Stomach (tissue), 9 donors: ENCODE data around the gene SYT2. TPM values are rescaled to one million over a fixed set of nuclear protein-coding genes. Genes with fewer than 3 reads are reported as not detected.

Experiments
- DNase-seq, 2 donors: peaks; one replicate each; pipeline versions ENCODE4 v3.0.0 to v3.0.0-alpha.2; 2013 to 2019
- H3K27ac ChIP-seq, 5 donors: fragments of 200-600 bp in 4 of 5; sonication (generic) in 4 of 5; one replicate each; pipeline ENCODE4 v1.5.1; 2013 to 2019; ENCODE audit warnings: mild to moderate bottlenecking in 1 of 5, moderate library complexity in 1 of 5
- H3K27me3 ChIP-seq, 3 donors: fragments of 200-600 bp; sonication (generic); one replicate each; pipeline ENCODE4 v1.5.1; 2017 to 2019; ENCODE audit warnings: mixed run types in 1 of 3
- H3K36me3 ChIP-seq, 4 donors: fragments of 200-600 bp; sonication (generic); 1 replicate in 3 of 4; 2 replicates in 1 of 4; pipeline ENCODE4 v1.5.1; 2016 to 2019
- H3K4me1 ChIP-seq, 4 donors: fragments of 200-600 bp; sonication (generic); one replicate each; pipeline ENCODE4 v1.5.1; 2016 to 2019
- H3K4me3 ChIP-seq, 4 donors: fragments of 200-600 bp; sonication (generic) in 3 of 4; one replicate each; pipeline ENCODE4 v1.5.1; 2016 to 2019; ENCODE audit warnings: mild to moderate bottlenecking in 1 of 4
- H3K9me3 ChIP-seq, 4 donors: fragments of 200-600 bp; sonication (generic); one replicate each; pipeline ENCODE4 v1.5.1; 2016 to 2019
- CTCF ChIP-seq, 7 experiments: fragments of 450-650 bp in 4 of 7; fragments of 200-600 bp in 3 of 7; sonication (generic) in 3 of 7; IDR thresholded peaks; one replicate each; pipeline ENCODE4 v1.5.1; 2016 to 2019; ENCODE audit warnings: antibody characterized with exemption in 7 of 7, control low read depth in 2 of 7, mild to moderate bottlenecking in 1 of 7
- EP300 ChIP-seq: sonication (generic); formaldehyde crosslinking; IDR thresholded peaks from one replicate; pipeline ENCODE4 v1.6.1; 2017; ENCODE audit warnings: antibody characterized with exemption
- POLR2A ChIP-seq, 4 donors: fragments of 450-650 bp; IDR thresholded peaks; one replicate each; pipeline ENCODE4 v1.6.1; 2016; ENCODE audit warnings: antibody characterized with exemption in 4 of 4, control low read depth in 2 of 4, mild to moderate bottlenecking in 1 of 4, moderate library complexity in 1 of 4
- POLR2AphosphoS5 ChIP-seq, 3 donors: sonication (generic); formaldehyde crosslinking; IDR thresholded peaks; one replicate each; pipeline ENCODE4 v1.6.1; 2016; ENCODE audit warnings: antibody characterized with exemption in 3 of 3
- WGBS, 5 donors: extraction: QIAGEN DNeasy Blood & Tissue Kit in 3 of 5; methylation state at CpG; one replicate each; pipeline versions ENCODE4 v1.1.5 to v1.1.7; 2013 to 2018; 5-methylcytosine and 5-hydroxymethylcytosine counted together
- intact Hi-C: fragments of 100-400 bp; cut with DNase I; formaldehyde crosslinking; loops from one replicate; pipeline ENCODE4 v1.15.1; 2023; ENCODE audit warnings: low total_unique reads
- polyA plus RNA-seq, 3 donors: library from polyadenylated mRNA; stranded (reverse); fragments of 200-250 nt; gene quantifications; one replicate each; pipeline ENCODE4 v1.2.3, GENCODE V29; 2013
- total RNA-seq, 5 donors: library from RNA; depleted of rRNA; stranded (reverse); fragments of >200 nt; gene quantifications; one replicate each; pipeline versions ENCODE4 v1.1.0 to v1.2.3, GENCODE V29; 2014 to 2016
- donor health status: healthy with polysubstance abuse.
- donor health status: Bipolar disorder and iron deficiency.
- donor health status: healthy.

The SYT2 gene
- total and polyA plus RNA-seq, 8 donors = 0.18 to 0.29 TPM; not detected in 6

GRCh38 chr1:202591515-202591914 lies 118.7 kb downstream of the SYT2 start:
- intact Hi-C loops = no loop called here
- DNase-seq = no peak
- Histone ChIP-seq H3K27ac (peak overlapping the region in 3 of 5 donors; percentile 78 to 88 (median 83)), H3K36me3 (peaks cover 0 to 17% (median 8%) of the 10 kb centered on the region in 4 donors), H3K4me1 (peaks cover 0 to 48% (median 22%) of the 10 kb centered on the region in 4 donors), H3K9me3 (no peaks in the 10 kb centered on the region), H3K4me3 (no peak overlapping the region), H3K27me3 (no peaks in the 10 kb centered on the region)
- 91 to 100% (median 96%) methylated on average over 1 to 7 of the region's 7 CpGs for WGBS, 5 donors
- TF ChIP-seq CTCF (IDR thresholded peaks at IDR 0.05) = no peak
- TF ChIP-seq POLR2A (IDR thresholded peaks at IDR 0.05) = no peak
- TF ChIP-seq POLR2AphosphoS5 (IDR thresholded peaks at IDR 0.05) = no peak
- no peak for TF ChIP-seq EP300

- H3K27me3 ChIP-seq = no peaks in the 10 kb centered on the region
- no peak overlapping the region for H3K4me3 ChIP-seq
- intact Hi-C loops = no loop called here
Observed at GRCh38 chr1:202590975-202591411, 119.3 kb downstream of the SYT2 start.

GRCh38 chr1:202590126-202590525 lies 120.1 kb downstream of the SYT2 start:
- TF ChIP-seq CTCF (IDR thresholded peaks at IDR 0.05) = no peak
- no peak for TF ChIP-seq EP300
- no peak for TF ChIP-seq POLR2A (IDR thresholded peaks at IDR 0.05)
- TF ChIP-seq POLR2AphosphoS5 (IDR thresholded peaks at IDR 0.05) = no peak
- peak overlapping the region in 4 of 5 donors; percentile 78 to 88 (median 84) for H3K27ac ChIP-seq
- H3K36me3 ChIP-seq = peaks cover 0 to 18% (median 8%) of the 10 kb centered on the region in 4 donors
- no peaks in the 10 kb centered on the region for H3K27me3 ChIP-seq
- H3K4me1 ChIP-seq = peaks cover 0 to 62% (median 34%) of the 10 kb centered on the region in 4 donors
- no peak for DNase-seq
- no peak overlapping the region for H3K4me3 ChIP-seq
- H3K9me3 ChIP-seq = no peaks in the 10 kb centered on the region
- intact Hi-C loops = no loop called here
- WGBS, 5 donors = 91 to 94% (median 94%) methylated on average over 4 of the region's 4 CpGs

More at GRCh38 chr1:202590975-202591411, 119.3 kb downstream of the SYT2 start:
- TF ChIP-seq POLR2A (IDR thresholded peaks at IDR 0.05) (no peak), POLR2AphosphoS5 (IDR thresholded peaks at IDR 0.05) (no peak), CTCF (IDR thresholded peaks at IDR 0.05) (no peak), EP300 (no peak)
- WGBS, 5 donors = 78 to 91% (median 84%) methylated on average over 5 of the region's 5 CpGs
- H3K36me3 ChIP-seq = peaks cover 0 to 17% (median 8%) of the 10 kb centered on the region in 4 donors
- peaks cover 0 to 53% (median 27%) of the 10 kb centered on the region in 4 donors for H3K4me1 ChIP-seq
- no peak for DNase-seq
- peak overlapping the region in 4 of 5 donors; percentile 78 to 88 (median 84) for H3K27ac ChIP-seq
- H3K9me3 ChIP-seq = no peaks in the 10 kb centered on the region

GRCh38 chr1:202589190-202589930 lies 120.9 kb downstream of the SYT2 start:
- Histone ChIP-seq H3K27me3 (no peaks in the 10 kb centered on the region), H3K27ac (peak overlapping the region; percentile 34 to 88 (median 83)), H3K9me3 (no peaks in the 10 kb centered on the region), H3K4me3 (no peak overlapping the region), H3K4me1 (peaks cover 0 to 65% (median 36%) of the 10 kb centered on the region in 4 donors), H3K36me3 (peaks cover 0 to 20% (median 13%) of the 10 kb centered on the region in 4 donors)
- DNase-seq = peak; percentile 46 to 94
- intact Hi-C loops = no loop called here
- no peak for TF ChIP-seq POLR2A (IDR thresholded peaks at IDR 0.05)
- no peak for TF ChIP-seq CTCF (IDR thresholded peaks at IDR 0.05)
- peak; percentile 78 for TF ChIP-seq EP300
- peak; percentile 79 to 93 (median 90) for TF ChIP-seq POLR2AphosphoS5 (IDR thresholded peaks at IDR 0.05)
- 55 to 76% (median 69%) methylated on average over 8 of the region's 8 CpGs for WGBS, 5 donors
